ENCODE results near the gene NAA80.
"Not testable (repeated sequence)": the region's sequence is repeated elsewhere in the genome, so short reads cannot be mapped to it uniquely, and the experiment has no call there.

Gene NAA80

DNA sequence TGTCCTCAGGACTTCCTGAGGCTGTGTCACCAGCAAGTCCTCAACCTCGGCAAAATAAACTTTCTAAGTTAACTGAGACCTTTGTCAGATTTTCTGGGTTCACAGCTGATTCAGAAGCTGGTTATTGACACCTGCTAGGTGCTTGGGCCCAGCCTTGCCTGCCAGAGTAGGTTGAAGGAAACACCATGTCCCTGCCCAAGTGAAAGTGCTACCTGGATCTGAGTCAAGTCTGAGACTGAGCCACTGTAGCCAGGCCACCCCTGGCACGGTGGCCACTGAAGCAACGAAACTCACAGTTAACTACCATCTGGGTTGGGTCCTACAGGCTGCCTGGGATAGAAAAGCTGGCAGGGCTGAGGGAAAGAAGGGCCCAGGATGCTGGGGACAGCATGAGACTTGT lies 15.1 kb upstream of the NAA80 start:
- Histone ChIP-seq H3K9me3 (ENCODE audit: insufficient read depth, low read depth, low read length) (no peaks in the 10 kb centered on the region), H3K36me3 (ENCODE audit: insufficient read depth, low read length) (no peaks in the 10 kb centered on the region), H3F3A (ENCODE audit: low read depth) (no peaks in the 10 kb centered on the region), H3K4me2 (ENCODE audit: low read depth, low read length, poor library complexity, severe bottlenecking) (no peak overlapping the region), H3K9ac (ENCODE audit: low read depth, low read length, poor library complexity, severe bottlenecking) (no peak overlapping the region), H3K4me1 (ENCODE audit: insufficient read depth, low read length, poor library complexity, severe bottlenecking) (peaks cover 27% of the 10 kb centered on the region), H4K20me1 (ENCODE audit: insufficient read depth, low read length, poor library complexity, severe bottlenecking) (peaks cover 3% of the 10 kb centered on the region), H3K79me2 (ENCODE audit: insufficient read depth, low read length) (peaks cover 15% of the 10 kb centered on the region; the same call in 1 of the 2 replicates), H3K4me3 (ENCODE audit: low read length, poor library complexity, severe bottlenecking) (no peak overlapping the region), H2AFZ (ENCODE audit: low read length) (no peak overlapping the region), H3K9me2 (replicated peaks; ENCODE audit: low read depth, low read length) (no peaks in the 10 kb centered on the region), H3K27me3 (ENCODE audit: insufficient read depth, low read length, poor library complexity, severe bottlenecking) (no peaks in the 10 kb centered on the region)
- no peak for TF ChIP-seq EZH2phosphoT487 (IDR thresholded peaks at IDR 0.05; ENCODE audit: borderline replicate concordance)
- TF ChIP-seq CTCF (conservative IDR thresholded peaks at IDR 0.05; ENCODE audit: low read length): no peak

DNA sequence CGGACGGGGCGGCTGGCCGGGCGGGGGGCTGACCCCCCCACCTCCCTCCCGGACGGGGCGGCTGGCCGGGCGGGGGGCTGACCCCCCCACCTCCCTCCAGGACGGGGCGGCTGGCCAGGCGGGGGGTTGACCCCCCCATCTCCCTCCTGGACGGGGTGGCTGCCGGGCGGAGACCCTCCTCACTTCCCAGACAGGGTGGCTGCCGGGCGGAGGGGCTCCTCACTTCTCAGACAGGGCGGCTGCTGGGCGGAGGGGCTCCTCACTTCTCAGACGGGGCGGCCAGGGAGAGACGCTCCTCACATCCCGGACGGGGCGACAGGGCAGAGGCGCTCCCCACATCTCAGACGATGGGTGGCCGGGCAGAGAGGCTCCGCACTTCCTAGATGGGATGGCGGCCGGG lies 12.8 kb upstream of the NAA80 start:
- not testable (repeated sequence) for H2AFZ ChIP-seq (ENCODE audit: low read length); H3K36me3 ChIP-seq (ENCODE audit: insufficient read depth, low read length); H3K79me2 ChIP-seq (ENCODE audit: insufficient read depth, low read length); H3K4me3 ChIP-seq (ENCODE audit: low read length, poor library complexity, severe bottlenecking); H3K27me3 ChIP-seq (ENCODE audit: insufficient read depth, low read length, poor library complexity, severe bottlenecking); H3K9ac ChIP-seq (ENCODE audit: low read depth, low read length, poor library complexity, severe bottlenecking); H3F3A ChIP-seq (ENCODE audit: low read depth); H3K4me1 ChIP-seq (ENCODE audit: insufficient read depth, low read length, poor library complexity, severe bottlenecking); H4K20me1 ChIP-seq (ENCODE audit: insufficient read depth, low read length, poor library complexity, severe bottlenecking); H3K4me2 ChIP-seq (ENCODE audit: low read depth, low read length, poor library complexity, severe bottlenecking); H3K9me2 ChIP-seq (replicated peaks; ENCODE audit: low read depth, low read length); H3K9me3 ChIP-seq (ENCODE audit: insufficient read depth, low read depth, low read length)

GRCh38 chr3:50304601-50305000 lies 5.4 kb upstream of the NAA80 start:
- no peaks in the 10 kb centered on the region for H3K9me3 ChIP-seq (ENCODE audit: insufficient read depth, low read depth, low read length)
- TF ChIP-seq EZH2phosphoT487 (IDR thresholded peaks at IDR 0.05; ENCODE audit: borderline replicate concordance): no peak
- TF ChIP-seq CTCF (conservative IDR thresholded peaks at IDR 0.05; ENCODE audit: low read length): no peak
- no peak overlapping the region for H3K4me2 ChIP-seq (ENCODE audit: low read depth, low read length, poor library complexity, severe bottlenecking)
- H3K36me3 ChIP-seq (ENCODE audit: insufficient read depth, low read length): no peaks in the 10 kb centered on the region
- H3K79me2 ChIP-seq (ENCODE audit: insufficient read depth, low read length): no peaks in the 10 kb centered on the region
- no peak overlapping the region for H2AFZ ChIP-seq (ENCODE audit: low read length)
- no peaks in the 10 kb centered on the region for H3F3A ChIP-seq (ENCODE audit: low read depth)
- H3K9me2 ChIP-seq (replicated peaks; ENCODE audit: low read depth, low read length): no peaks in the 10 kb centered on the region
- no peak overlapping the region for H3K4me3 ChIP-seq (ENCODE audit: low read length, poor library complexity, severe bottlenecking)
- H3K9ac ChIP-seq (ENCODE audit: low read depth, low read length, poor library complexity, severe bottlenecking): no peak overlapping the region
- H3K4me1 ChIP-seq (ENCODE audit: insufficient read depth, low read length, poor library complexity, severe bottlenecking): peaks cover 10% of the 10 kb centered on the region
- no peaks in the 10 kb centered on the region for H4K20me1 ChIP-seq (ENCODE audit: insufficient read depth, low read length, poor library complexity, severe bottlenecking)
- no peaks in the 10 kb centered on the region for H3K27me3 ChIP-seq (ENCODE audit: insufficient read depth, low read length, poor library complexity, severe bottlenecking)

- Histone ChIP-seq H3K79me2 (ENCODE audit: insufficient read depth, low read length) (peaks cover 4% of the 10 kb centered on the region; the same call in 1 of the 2 replicates), H3K9me2 (replicated peaks; ENCODE audit: low read depth, low read length) (no peaks in the 10 kb centered on the region), H3K4me2 (ENCODE audit: low read depth, low read length, poor library complexity, severe bottlenecking) (no peak within 1 kb of the TSS), H4K20me1 (ENCODE audit: insufficient read depth, low read length, poor library complexity, severe bottlenecking) (peaks cover 3% of the 10 kb centered on the region), H3K27me3 (ENCODE audit: insufficient read depth, low read length, poor library complexity, severe bottlenecking) (no peaks in the 10 kb centered on the region), H3K4me3 (ENCODE audit: low read length, poor library complexity, severe bottlenecking) (no peak within 1 kb of the TSS), H2AFZ (ENCODE audit: low read length) (no peak within 1 kb of the TSS), H3K4me1 (ENCODE audit: insufficient read depth, low read length, poor library complexity, severe bottlenecking) (peaks cover 11% of the 10 kb centered on the region), H3K9ac (ENCODE audit: low read depth, low read length, poor library complexity, severe bottlenecking) (no peak within 1 kb of the TSS), H3F3A (ENCODE audit: low read depth) (no peaks in the 10 kb centered on the region), H3K36me3 (ENCODE audit: insufficient read depth, low read length) (no peaks in the 10 kb centered on the region), H3K9me3 (ENCODE audit: insufficient read depth, low read depth, low read length) (no peaks in the 10 kb centered on the region)
- peak; percentile 34 for TF ChIP-seq CTCF (conservative IDR thresholded peaks at IDR 0.05; ENCODE audit: low read length)
- TF ChIP-seq EZH2phosphoT487 (IDR thresholded peaks at IDR 0.05; ENCODE audit: borderline replicate concordance): no peak
These were observed 4.0 kb upstream of the NAA80 start, which contains the start of gene HYAL1 for GRCh38 chr3:50303013-50303815. Gene HYAL1 (minus strand): TSS chr3:50303574. CDS start chr3:50302956, 618 bp downstream.

All from Loucy (cell line).